AG04449 (cell line): ENCODE results near the gene CAPSL.
A peak's percentile ranks its signal among the peaks of the same experiment; 100 is the strongest.

Source experiments
- CTCF ChIA-PET: fragments of 350-600 bp; formaldehyde crosslinking; extraction: SDS; loops from one replicate; lab custom pipeline; 2021; ENCODE audit warnings: antibody characterized with exemption; lab: Yijun Ruan, JAX
- POLR2A ChIA-PET: fragments of 400-600, 350-600 bp; formaldehyde crosslinking; extraction: SDS; loops from one replicate; lab custom pipeline; 2020; ENCODE audit warnings: antibody characterized with exemption, inconsistent platforms; lab: Yijun Ruan, JAX
- DNase-seq: peaks from one replicate; pipeline ENCODE4 v3.0.0-alpha.2; 2010; ENCODE audit warnings: low read depth, low spot score
- H3K4me3 ChIP-seq: 2 replicates; pipeline ENCODE4 v1.5.1; 2011; ENCODE audit warnings: low read depth, mild to moderate bottlenecking, control low read depth, low read length
- CTCF ChIP-seq: IDR thresholded peaks from one replicate; pipeline ENCODE4 v1.5.1; 2011; ENCODE audit warnings: mild to moderate bottlenecking, moderate library complexity, low read length, control low read depth, inconsistent platforms; ENCODE audit not compliant: insufficient read depth; ENCODE audit errors: missing control alignments

The CAPSL gene

GRCh38 chr5:35863159-35863558, 75.3 kb downstream of the CAPSL start:
- DNase-seq = no peak
- no peak for TF ChIP-seq CTCF
- CTCF ChIA-PET = interaction anchor here (0.9 to 1.7 kb wide), 5 partner anchors 11 to 86 kb away, joined by 3 to 5 read pairs (median 4); no protein-coding TSS in a partner anchor
- no peak overlapping the region for H3K4me3 ChIP-seq
- POLR2A ChIA-PET = no interaction called here

GRCh38 chr5:35862126-35862525, 76.3 kb downstream of the CAPSL start:
- DNase-seq = no peak
- ChIA-PET POLR2A (interaction anchor here (0.6 kb wide), 2 partner anchors 9 to 10 kb away, joined by 3 read pairs; no protein-coding TSS in a partner anchor), CTCF (interaction anchor here (1.0 to 1.1 kb wide), 2 partner anchors 12 to 86 kb away, joined by 3 to 4 read pairs; no protein-coding TSS in a partner anchor)
- H3K4me3 ChIP-seq = no peak overlapping the region
- TF ChIP-seq CTCF = no peak

GRCh38 chr5:35861718-35862117, 76.7 kb downstream of the CAPSL start:
- ChIA-PET CTCF (interaction anchor here (1.1 kb wide), 1 partner anchor 86 kb away, joined by 4 read pairs; no protein-coding TSS in a partner anchor), POLR2A (interaction anchor here (0.6 kb wide), 1 partner anchor 9 kb away, joined by 3 read pairs; no protein-coding TSS in a partner anchor)
- no peak for DNase-seq
- no peak overlapping the region for H3K4me3 ChIP-seq
- no peak for TF ChIP-seq CTCF

GRCh38 chr5:35860686-35861085, 77.7 kb downstream of the CAPSL start:
- ChIA-PET POLR2A (no interaction called here), CTCF (interaction anchor here (1.4 to 3.5 kb wide), 3 partner anchors 64 to 209 kb away, joined by 4 to 22 read pairs (median 7); no protein-coding TSS in a partner anchor)
- no peak overlapping the region for H3K4me3 ChIP-seq
- TF ChIP-seq CTCF = no peak
- DNase-seq = no peak

- no peak for DNase-seq
- H3K4me3 ChIP-seq = no peak overlapping the region
- TF ChIP-seq CTCF = no peak
- POLR2A ChIA-PET = interaction anchor here (1.1 kb wide), 1 partner anchor 8 kb away, joined by 3 read pairs; no protein-coding TSS in a partner anchor
- CTCF ChIA-PET = interaction anchor here (0.8 to 3.5 kb wide), 7 partner anchors 23 to 208 kb away, joined by 3 to 22 read pairs (median 7); no protein-coding TSS in a partner anchor
These were observed 79.2 kb downstream of the CAPSL start for GRCh38 chr5:35859101-35859661.

GRCh38 chr5:35857606-35858205, 80.7 kb downstream of the CAPSL start:
- POLR2A ChIA-PET = no interaction called here
- DNase-seq = peak; percentile 80
- TF ChIP-seq CTCF = no peak
- CTCF ChIA-PET = interaction anchor here (1.0 to 3.5 kb wide), 5 partner anchors 24 to 207 kb away, joined by 3 to 22 read pairs (median 7); no protein-coding TSS in a partner anchor
- peak overlapping the region; percentile 18 for H3K4me3 ChIP-seq
